Upper lobe of left lung (tissue), 6 donors: Measurements from ENCODE around the gene TBX6. TPM values are rescaled to one million over a fixed set of nuclear protein-coding genes. Genes with fewer than 3 reads are reported as not detected.

Experiments used
- ATAC-seq, 2 donors: fragments of 200-7000 bp; cut with Tn5 transposase; one replicate each; pipeline ENCODE4 v1.9.1; 2022; ENCODE audit warnings: mild to moderate bottlenecking in 2 of 2, moderate library complexity in 2 of 2; ENCODE audit not compliant: low FRiP score in 2 of 2
- DNase-seq, 2 donors: peaks; one replicate each; pipeline ENCODE4 v3.0.0-alpha.2; 2019 to 2020
- H3K27ac ChIP-seq, 4 donors: fragments of 200-600 bp; sonication (generic); one replicate each; pipeline ENCODE4 v1.5.1; 2016 to 2019
- H3K27me3 ChIP-seq, 4 donors: fragments of 200-600 bp; sonication (generic); one replicate each; pipeline ENCODE4 v1.5.1; 2017 to 2019
- H3K36me3 ChIP-seq, 4 donors: fragments of 200-600 bp; sonication (generic); one replicate each; pipeline ENCODE4 v1.5.1; 2016 to 2019
- H3K4me1 ChIP-seq, 4 donors: fragments of 200-600 bp; sonication (generic); one replicate each; pipeline ENCODE4 v1.5.1; 2018 to 2019
- H3K4me3 ChIP-seq, 4 donors: fragments of 200-600 bp; sonication (generic); one replicate each; pipeline ENCODE4 v1.5.1; 2017 to 2019; ENCODE audit warnings: mild to moderate bottlenecking in 2 of 4, moderate library complexity in 1 of 4
- H3K9me3 ChIP-seq, 4 donors: fragments of 200-600 bp; sonication (generic); one replicate each; pipeline ENCODE4 v1.5.1; 2018 to 2019
- EP300 ChIP-seq, 4 donors: sonication (generic); formaldehyde crosslinking; IDR thresholded peaks; one replicate each; pipeline ENCODE4 v1.5.1; 2017; ENCODE audit warnings: antibody characterized with exemption in 4 of 4, control low read depth in 2 of 4
- POLR2A ChIP-seq, 4 donors: fragments of 450-650 bp; IDR thresholded peaks; one replicate each; pipeline ENCODE4 v1.5.1; 2016 to 2017; ENCODE audit warnings: antibody characterized with exemption in 4 of 4, mild to moderate bottlenecking in 2 of 4
- POLR2AphosphoS5 ChIP-seq, 2 donors: sonication (generic); formaldehyde crosslinking; IDR thresholded peaks; one replicate each; pipeline ENCODE4 v1.5.1; 2017; ENCODE audit warnings: antibody characterized with exemption in 2 of 2
- WGBS, 2 donors: methylation state at CpG; one replicate each; pipeline ENCODE4 v1.1.5; 2017 to 2018; 5-methylcytosine and 5-hydroxymethylcytosine counted together
- total RNA-seq, 6 donors: library from RNA; depleted of rRNA in 4 of 6; stranded (reverse); fragments of >200 nt in 4 of 6; gene quantifications; one replicate each; pipeline versions ENCODE4 v1.1.0 to v1.2.1, GENCODE V29; 2016 to 2021
- TF ChIP-seq, protein P1 (sequence below), 6 experiments: fragments of 450-650 bp in 4 of 6; fragments of 200-600 bp in 2 of 6; sonication (generic) in 2 of 6; IDR thresholded peaks; one replicate each; pipeline ENCODE4 v1.5.1; 2016 to 2019; ENCODE audit warnings: antibody characterized with exemption in 6 of 6
- donor health status: DM: no; HTN: no; CAD: no; lungs with moderate emphysema.
- donor health status: DM: no; HTN: yes; CAD: no; lungs with severe emphysema.

TBX6 gene, protein sequence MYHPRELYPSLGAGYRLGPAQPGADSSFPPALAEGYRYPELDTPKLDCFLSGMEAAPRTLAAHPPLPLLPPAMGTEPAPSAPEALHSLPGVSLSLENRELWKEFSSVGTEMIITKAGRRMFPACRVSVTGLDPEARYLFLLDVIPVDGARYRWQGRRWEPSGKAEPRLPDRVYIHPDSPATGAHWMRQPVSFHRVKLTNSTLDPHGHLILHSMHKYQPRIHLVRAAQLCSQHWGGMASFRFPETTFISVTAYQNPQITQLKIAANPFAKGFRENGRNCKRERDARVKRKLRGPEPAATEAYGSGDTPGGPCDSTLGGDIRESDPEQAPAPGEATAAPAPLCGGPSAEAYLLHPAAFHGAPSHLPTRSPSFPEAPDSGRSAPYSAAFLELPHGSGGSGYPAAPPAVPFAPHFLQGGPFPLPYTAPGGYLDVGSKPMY
- total RNA-seq = 1 to 10 TPM in 5 of 6 donors, under 1 TPM in 1; 0.69 to 9.4 (median 1.4) TPM

DNA sequence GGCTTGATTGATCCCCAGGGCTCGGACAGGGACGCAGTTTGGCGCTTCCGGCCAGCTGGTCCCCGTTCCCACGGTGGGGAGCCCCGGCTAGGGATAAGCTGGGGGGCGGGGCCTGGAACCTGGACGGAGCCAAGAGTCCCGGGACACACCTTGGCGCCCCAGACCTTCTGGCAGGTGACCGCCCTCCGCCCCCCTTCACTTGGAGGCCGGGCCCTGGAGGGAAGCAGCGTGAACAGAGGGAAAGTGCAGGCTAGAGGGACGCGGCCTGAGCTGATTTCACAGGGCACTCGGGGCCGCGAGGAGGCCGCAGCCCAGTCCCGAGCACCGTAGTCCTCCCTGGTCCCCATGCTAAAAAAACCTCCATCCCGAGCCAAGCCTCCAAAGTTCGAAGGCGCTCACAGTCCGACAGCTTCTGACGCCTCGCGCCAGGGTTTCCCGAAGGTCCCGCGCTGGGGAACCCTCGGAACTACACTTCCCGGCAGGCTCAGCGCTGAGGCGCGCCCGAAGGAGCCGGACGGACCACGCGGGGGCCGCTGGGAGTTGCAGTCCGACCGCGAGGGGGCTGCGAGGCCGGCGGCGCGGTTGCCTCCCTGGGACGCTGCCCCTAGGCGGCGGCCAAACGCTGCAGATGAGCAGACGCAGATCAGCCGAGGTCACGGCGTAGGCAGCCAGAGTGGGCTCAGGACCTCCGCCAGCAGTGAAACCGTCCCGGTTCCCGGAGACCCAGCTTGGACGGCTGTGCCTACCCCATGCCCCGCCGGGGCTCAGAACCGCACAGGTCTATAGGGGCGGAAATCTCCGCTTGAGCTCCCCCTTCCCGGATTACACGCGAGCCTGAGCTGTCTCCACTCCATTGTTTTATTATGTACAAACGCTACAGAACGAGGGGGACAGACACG lies at the start of gene TBX6:
Gene TBX6, minus strand, starts transcription at position 451 of the 899 bp plus-strand sequence. CDS start 731 bp downstream, outside the sequence.
- peak within 1 kb of the TSS; percentile 81 to 99 (median 96) for H3K27ac ChIP-seq
- DNase-seq (peak; percentile 97 to 99), ATAC-seq (peak; percentile 95 to 96)
- H3K36me3 ChIP-seq = peaks cover 2 to 16% (median 9%) of the 10 kb centered on the region in 4 donors
- TF ChIP-seq POLR2A (IDR thresholded peaks at IDR 0.05) (peak in 2 of 4 donors; percentile 19 to 59), POLR2AphosphoS5 (IDR thresholded peaks at IDR 0.05) (peak; percentile 59 to 67), EP300 (IDR thresholded peaks at IDR 0.05) (no peak)
- TF ChIP-seq, protein P1, sequence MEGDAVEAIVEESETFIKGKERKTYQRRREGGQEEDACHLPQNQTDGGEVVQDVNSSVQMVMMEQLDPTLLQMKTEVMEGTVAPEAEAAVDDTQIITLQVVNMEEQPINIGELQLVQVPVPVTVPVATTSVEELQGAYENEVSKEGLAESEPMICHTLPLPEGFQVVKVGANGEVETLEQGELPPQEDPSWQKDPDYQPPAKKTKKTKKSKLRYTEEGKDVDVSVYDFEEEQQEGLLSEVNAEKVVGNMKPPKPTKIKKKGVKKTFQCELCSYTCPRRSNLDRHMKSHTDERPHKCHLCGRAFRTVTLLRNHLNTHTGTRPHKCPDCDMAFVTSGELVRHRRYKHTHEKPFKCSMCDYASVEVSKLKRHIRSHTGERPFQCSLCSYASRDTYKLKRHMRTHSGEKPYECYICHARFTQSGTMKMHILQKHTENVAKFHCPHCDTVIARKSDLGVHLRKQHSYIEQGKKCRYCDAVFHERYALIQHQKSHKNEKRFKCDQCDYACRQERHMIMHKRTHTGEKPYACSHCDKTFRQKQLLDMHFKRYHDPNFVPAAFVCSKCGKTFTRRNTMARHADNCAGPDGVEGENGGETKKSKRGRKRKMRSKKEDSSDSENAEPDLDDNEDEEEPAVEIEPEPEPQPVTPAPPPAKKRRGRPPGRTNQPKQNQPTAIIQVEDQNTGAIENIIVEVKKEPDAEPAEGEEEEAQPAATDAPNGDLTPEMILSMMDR (IDR thresholded peaks at IDR 0.05) = peak; percentile 73 to 99 (median 98)
- H3K27me3 ChIP-seq = no peaks in the 10 kb centered on the region
- H3K4me3 ChIP-seq = peak within 1 kb of the TSS; percentile 36 to 58 (median 54)
- 0 to 3% methylated on average over 31 to 36 of the region's 76 CpGs for WGBS, 2 donors
- peaks cover 38 to 59% (median 45%) of the 10 kb centered on the region in 4 donors for H3K4me1 ChIP-seq
- H3K9me3 ChIP-seq = peaks cover 0 to 6% (median 0%) of the 10 kb centered on the region in 4 donors

DNA sequence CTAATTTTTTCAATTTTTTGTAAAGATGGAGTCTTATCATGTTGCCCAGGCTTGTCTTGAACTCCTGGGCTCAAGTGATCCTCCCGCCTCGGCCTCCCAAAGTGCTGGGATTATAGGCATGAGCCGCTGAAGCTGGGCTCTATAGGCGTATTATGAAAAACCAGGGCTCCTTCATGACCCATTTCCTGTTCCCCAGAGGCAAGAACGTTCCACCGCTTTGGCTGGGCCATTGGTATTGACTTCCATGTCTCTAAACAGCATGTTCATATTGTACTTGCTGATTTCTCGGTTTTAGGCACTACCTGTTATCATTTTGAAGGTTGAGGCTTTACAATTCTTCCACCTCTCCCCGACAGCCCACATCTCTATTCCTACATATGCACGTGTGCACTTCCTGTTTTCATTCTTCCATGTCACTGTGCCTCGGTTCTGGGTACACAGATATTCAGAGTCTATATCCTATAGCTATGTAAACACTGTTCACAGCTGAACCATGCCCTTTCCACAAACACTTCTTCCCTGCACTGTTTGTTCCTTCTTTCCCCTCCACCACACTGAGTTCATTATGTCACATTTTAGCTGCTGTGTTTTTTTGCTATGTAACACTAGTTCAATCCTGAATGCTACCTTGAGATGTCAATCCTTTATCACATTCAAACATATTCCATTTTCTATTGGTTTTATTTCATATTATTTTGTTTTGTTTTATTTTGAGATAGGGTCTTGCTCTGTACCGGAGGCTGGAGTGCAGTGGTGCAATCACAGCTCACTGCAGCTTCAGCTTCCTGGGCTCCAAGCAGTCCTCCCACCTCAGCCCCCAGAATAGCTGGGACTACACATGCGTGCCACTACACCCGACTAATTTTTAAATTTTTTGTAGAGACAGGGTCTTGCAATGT lies 48.1 kb upstream of the TBX6 start:
- H3K4me1 ChIP-seq = peaks cover 0 to 12% (median 6%) of the 10 kb centered on the region in 4 donors
- ATAC-seq = peak in 1 of 2 donors; percentile 34
- no peaks in the 10 kb centered on the region for H3K9me3 ChIP-seq
- TF ChIP-seq POLR2AphosphoS5 (IDR thresholded peaks at IDR 0.05) (no peak), EP300 (IDR thresholded peaks at IDR 0.05) (no peak), POLR2A (IDR thresholded peaks at IDR 0.05) (no peak)
- TF ChIP-seq, protein P1 (IDR thresholded peaks at IDR 0.05) = no peak
- DNase-seq = no peak
- H3K36me3 ChIP-seq = no peaks in the 10 kb centered on the region
- H3K27ac ChIP-seq = no peak overlapping the region
- H3K4me3 ChIP-seq = no peak overlapping the region
- no peaks in the 10 kb centered on the region for H3K27me3 ChIP-seq
- 63 to 64% methylated on average over 13 of the region's 13 CpGs for WGBS, 2 donors

- ATAC-seq = peak in 1 of 2 donors; percentile 21
- TF ChIP-seq POLR2AphosphoS5 (IDR thresholded peaks at IDR 0.05) = no peak
- TF ChIP-seq EP300 (IDR thresholded peaks at IDR 0.05) = no peak
- TF ChIP-seq POLR2A (IDR thresholded peaks at IDR 0.05) = no peak
- TF ChIP-seq, protein P1 (IDR thresholded peaks at IDR 0.05) = no peak
- Histone ChIP-seq H3K27me3 (no peaks in the 10 kb centered on the region), H3K4me1 (peaks cover 0 to 12% (median 6%) of the 10 kb centered on the region in 4 donors), H3K9me3 (no peaks in the 10 kb centered on the region), H3K4me3 (no peak overlapping the region), H3K27ac (no peak overlapping the region), H3K36me3 (no peaks in the 10 kb centered on the region)
- DNase-seq = no peak
- 77 to 79% methylated on average over 8 of the region's 8 CpGs for WGBS, 2 donors
These were observed 46.2 kb upstream of the TBX6 start for GRCh38 chr16:30137897-30138296.

- H3K9me3 ChIP-seq = no peaks in the 10 kb centered on the region
- ATAC-seq (peak in 1 of 2 donors; percentile 56), DNase-seq (no peak)
- H3K4me1 ChIP-seq = peaks cover 0 to 12% (median 6%) of the 10 kb centered on the region in 4 donors
- H3K27ac ChIP-seq = peak overlapping the region in 2 of 4 donors; percentile 35 to 55
- TF ChIP-seq POLR2AphosphoS5 (IDR thresholded peaks at IDR 0.05) = no peak
- no peak for TF ChIP-seq POLR2A (IDR thresholded peaks at IDR 0.05)
- no peak for TF ChIP-seq EP300 (IDR thresholded peaks at IDR 0.05)
- TF ChIP-seq, protein P1 (IDR thresholded peaks at IDR 0.05) = no peak
- no peaks in the 10 kb centered on the region for H3K27me3 ChIP-seq
- no peaks in the 10 kb centered on the region for H3K36me3 ChIP-seq
- no peak overlapping the region for H3K4me3 ChIP-seq
- 62 to 72% methylated on average over 11 of the region's 11 CpGs for WGBS, 2 donors
These were observed 45.4 kb upstream of the TBX6 start for GRCh38 chr16:30136971-30137605.
